ENCODE measurements around the gene C10orf95. TPM values are rescaled to one million over a fixed set of nuclear protein-coding genes. Genes with fewer than 3 reads are reported as not detected.

The C10orf95 gene
- total and polyA plus RNA-seq, 2 experiments from 2014 or later = 0.69 to 1.1 TPM

- H3K9me3 Mint-ChIP-seq = no peaks in the 10 kb centered on the region
- H3K27ac ChIP-seq (ENCODE audit: low read depth) = no peak overlapping the region
- peak overlapping the region; percentile 67 for H3K4me3 Mint-ChIP-seq
These were observed 15.7 kb downstream of the C10orf95 start for GRCh38 chr10:102435529-102436233.

More at GRCh38 chr10:102435529-102436233, 15.7 kb downstream of the C10orf95 start:
- H3F3A ChIP-seq (replicated peaks; ENCODE audit: low read depth) = 0 out of 2 replicates have a peak, but pooled peaks cover 4% of the 10 kb centered on the region
- no peaks in the 10 kb centered on the region; the same call in 1 of the 2 replicates for H4K20me1 ChIP-seq (replicated peaks; ENCODE audit: insufficient read depth)
- H3K9me2 ChIP-seq (ENCODE audit: insufficient read depth) = no peaks in the 10 kb centered on the region
- peaks cover 21% of the 10 kb centered on the region for H3K4me1 ChIP-seq (ENCODE audit: insufficient read depth)
- H3K36me3 Mint-ChIP-seq (ENCODE audit: low read depth) = peaks cover 4% of the 10 kb centered on the region; the same call in 2 of the 3 replicates
- peak overlapping the region; percentile 78 for H3K4me2 ChIP-seq
- 0 out of 2 replicates have a peak overlapping the region, but pooled peaks have one; percentile 59 for H2AFZ ChIP-seq
- H3K4me1 Mint-ChIP-seq = peaks cover 26% of the 10 kb centered on the region
- TF ChIP-seq NANOG (IDR thresholded peaks at IDR 0.05; ENCODE audit: borderline replicate concordance) (no peak), ZNF114 (CRISPR knock-in tag; IDR thresholded peaks at IDR 0.05) (no peak), CREB1 (CRISPR knock-in tag; IDR thresholded peaks at IDR 0.05; ENCODE audit: low read depth) (no peak), ZNF462 (CRISPR knock-in tag; IDR thresholded peaks at IDR 0.05) (no peak), EZH2phosphoT487 (IDR thresholded peaks at IDR 0.05; ENCODE audit: unreplicated experiment) (no peak), POLR2AphosphoS5 (IDR thresholded peaks at IDR 0.05; ENCODE audit: low read depth) (no peak), STAT1 (IDR thresholded peaks at IDR 0.05; ENCODE audit: unreplicated experiment) (no peak), EZH2 (IDR thresholded peaks at IDR 0.05; ENCODE audit: low read depth, unreplicated experiment) (no peak), JUNB (IDR thresholded peaks at IDR 0.05; ENCODE audit: unreplicated experiment) (no peak), ETS1 (IDR thresholded peaks at IDR 0.05) (no peak), REST (IDR thresholded peaks at IDR 0.05; ENCODE audit: unreplicated experiment) (no peak), ZNF331 (CRISPR knock-in tag; IDR thresholded peaks at IDR 0.05; ENCODE audit: low read depth) (no peak), CTCF (conservative IDR thresholded peaks at IDR 0.05; ENCODE audit: low read depth in 2 of 2) (no peak)
- no peak overlapping the region for H3K27ac Mint-ChIP-seq
- ATAC-seq (peak; percentile 58), DNase-seq (ENCODE audit: low spot score) (peak; percentile 74)
- peaks cover 53% of the 10 kb centered on the region for H3K27me3 Mint-ChIP-seq (ENCODE audit: insufficient read depth, low read depth, poor library complexity)
- no peaks in the 10 kb centered on the region for H3K36me3 ChIP-seq (ENCODE audit: insufficient read depth)
- peak overlapping the region; percentile 50 for H3K4me3 ChIP-seq
- H3K27me3 ChIP-seq (ENCODE audit: insufficient read depth) = peaks cover 56% of the 10 kb centered on the region
- H3K79me2 ChIP-seq (replicated peaks; ENCODE audit: insufficient read depth) = no peaks in the 10 kb centered on the region; the same call in 1 of the 2 replicates
